GM13976 (cell line): Measurements from ENCODE around the gene UNC13D.

Experiments
- DNase-seq: peaks from one replicate; pipeline ENCODE4 v3.0.0; 2012; ENCODE audit warnings: low spot score
- CTCF ChIP-seq: IDR thresholded peaks from 2 replicates; pipeline ENCODE4 v1.5.1; 2012; ENCODE audit warnings: borderline replicate concordance, mild to moderate bottlenecking; ENCODE audit not compliant: insufficient read depth; ENCODE audit errors: extremely low read depth, missing control alignments, control extremely low read depth
- in situ Hi-C: fragments of 300-500 bp; cut with MboI; formaldehyde crosslinking; loops from one replicate; pipeline ENCODE4 v1.12.0; 2022; ENCODE audit warnings: low sequenced_read_pairs, mixed read lengths, inconsistent platforms; ENCODE audit not compliant: unreplicated experiment

UNC13D gene

DNA sequence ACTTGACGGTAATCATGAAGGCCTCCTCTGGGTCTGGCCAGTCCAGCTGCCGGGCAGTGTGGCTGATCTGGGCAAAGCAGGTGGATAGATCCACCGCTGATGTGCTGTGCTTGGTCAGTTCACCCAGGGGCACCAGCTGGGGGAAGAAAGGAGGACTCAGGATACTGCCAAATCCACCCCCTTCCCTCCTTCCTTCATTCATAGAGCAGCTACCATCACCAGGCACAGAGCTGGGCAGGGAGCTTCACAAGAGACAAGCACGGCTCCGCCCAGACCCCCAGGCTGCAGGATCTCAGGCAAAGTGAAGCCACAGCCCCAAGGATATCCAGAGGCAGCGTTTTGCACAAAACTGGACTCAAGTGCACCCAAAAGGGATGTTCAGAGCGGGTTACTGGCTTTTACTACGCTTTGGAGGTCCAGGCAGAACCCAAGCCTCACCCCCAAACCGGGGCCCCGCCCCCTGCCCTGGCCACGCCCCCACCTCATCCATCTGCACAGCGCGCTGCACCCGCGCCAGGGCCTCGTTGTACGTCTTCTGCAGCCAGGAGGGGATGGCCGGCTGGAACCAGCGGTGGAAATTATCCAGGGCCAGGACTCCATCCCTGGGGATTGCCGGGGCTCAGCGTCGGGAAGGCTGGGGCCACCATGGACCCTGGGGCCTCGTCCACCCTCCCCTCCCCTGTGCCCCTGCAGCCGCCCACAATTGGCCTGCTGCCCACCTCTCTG, 9.1 kb downstream of the UNC13D start:
- TF ChIP-seq CTCF = no peak
- no peak for DNase-seq
- in situ Hi-C loops = no loop called here

DNA sequence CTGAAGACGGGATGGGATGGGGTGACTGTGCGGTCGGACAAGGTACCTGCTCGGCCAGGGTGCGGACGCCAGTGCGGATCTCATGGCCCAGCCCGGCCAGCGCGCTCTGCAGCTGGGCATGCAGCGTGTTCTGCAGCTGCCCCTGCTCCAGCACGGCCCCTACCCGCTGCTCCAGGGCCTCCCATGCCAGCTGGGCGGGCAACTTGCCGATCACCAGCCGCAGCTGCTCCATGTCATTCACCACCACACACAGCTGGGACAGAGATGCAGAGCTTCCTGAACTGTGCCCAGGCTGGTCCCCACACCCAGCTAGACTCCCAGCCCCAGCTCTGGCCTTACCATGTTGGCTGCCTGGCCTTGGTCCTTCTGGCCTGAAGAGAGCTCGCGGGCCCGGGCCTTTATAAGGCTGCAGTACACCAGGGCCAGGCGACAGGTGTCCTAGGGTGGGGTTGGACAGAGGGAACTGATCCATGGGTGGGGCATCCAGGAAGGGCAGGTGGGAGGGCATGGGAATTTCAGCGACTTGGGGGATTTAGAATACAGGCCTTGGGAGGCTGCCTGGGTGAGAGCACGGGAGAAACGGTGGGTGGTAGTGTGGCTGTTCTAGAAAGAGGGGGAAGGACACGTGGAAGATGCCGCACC, 9.8 kb downstream of the UNC13D start:
- in situ Hi-C loops = no loop called here
- no peak for TF ChIP-seq CTCF
- no peak for DNase-seq

- in situ Hi-C loops = no loop called here
- no peak for TF ChIP-seq CTCF
- DNase-seq = no peak
These were observed 11.4 kb downstream of the UNC13D start for GRCh38 chr17:75832652-75833400.

- no peak for TF ChIP-seq CTCF
- in situ Hi-C loops = no loop called here
- no peak for DNase-seq
These were observed 12.0 kb downstream of the UNC13D start for GRCh38 chr17:75832164-75832651.

DNA sequence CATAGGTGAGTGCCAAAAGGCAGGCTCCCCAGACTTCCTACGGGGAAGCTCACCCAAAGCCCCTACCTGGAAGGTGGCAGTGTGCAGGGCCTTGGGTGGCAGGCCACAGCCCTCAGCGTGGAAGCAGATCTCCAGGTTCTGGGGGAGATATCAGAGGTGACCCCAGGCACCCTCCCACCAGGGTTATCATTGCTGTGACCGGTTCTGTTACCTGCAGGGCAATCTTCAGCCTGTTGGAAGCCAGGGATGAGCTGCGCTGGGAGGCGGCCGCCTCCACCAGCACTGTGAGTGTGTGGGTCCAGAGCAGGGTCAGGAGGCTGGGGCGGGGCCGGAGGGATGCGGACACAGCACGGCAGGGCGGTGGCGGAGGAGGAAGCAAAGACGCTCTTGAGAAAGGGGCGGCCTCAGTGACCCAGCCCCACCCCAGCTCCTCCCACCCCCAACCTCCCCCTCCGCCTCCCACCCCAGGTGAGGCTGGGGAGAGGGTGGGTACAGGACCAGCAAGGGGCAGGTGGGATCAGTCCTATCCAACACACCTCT, 13.1 kb downstream of the UNC13D start:
- in situ Hi-C loops = no loop called here
- no peak for TF ChIP-seq CTCF
- DNase-seq = no peak
